Keratinocyte (primary cell): ENCODE results near the gene NRXN2. TPM values are rescaled to one million over a fixed set of nuclear protein-coding genes. Genes with fewer than 3 reads are reported as not detected.
A peak's percentile ranks its signal among the peaks of the same experiment; 100 is the strongest.

Experiments
- DNase-seq: peaks from one replicate; pipeline ENCODE4 v3.0.0-alpha.2; 2011; ENCODE audit warnings: low read depth, missing footprints, low spot score
- FAIRE-seq: peaks from 2 replicates; lab custom pipeline; 2011; peaks lifted over from hg19 to GRCh38; lab: Jason Lieb, UNC
- H2AFZ ChIP-seq: 2 replicates; pipeline ENCODE4 v1.6.0; 2012; ENCODE audit warnings: low read length, control low read depth, inconsistent platforms; ENCODE audit not compliant: control insufficient read depth
- H3K27ac ChIP-seq: 2 replicates; pipeline ENCODE4 v1.5.1; 2011; ENCODE audit warnings: low read length; ENCODE audit not compliant: control insufficient read depth, insufficient read depth
- H3K27me3 ChIP-seq: 3 replicates; pipeline ENCODE4 v1.6.0; 2011; ENCODE audit warnings: low read length; ENCODE audit not compliant: control insufficient read depth, insufficient read depth; ENCODE audit errors: extremely low read depth
- H3K36me3 ChIP-seq, 2 experiments: 2 replicates in 1 of 2; 3 replicates in 1 of 2; pipeline ENCODE4 v1.5.1; 2011; ENCODE audit warnings: low read length in 2 of 2, mild to moderate bottlenecking in 1 of 2; ENCODE audit not compliant: control insufficient read depth in 2 of 2, insufficient read depth in 2 of 2; ENCODE audit errors: extremely low read depth in 1 of 2
- H3K4me1 ChIP-seq: 3 replicates; pipeline ENCODE4 v1.5.1; 2011; ENCODE audit warnings: low read length; ENCODE audit not compliant: control insufficient read depth, insufficient read depth; ENCODE audit errors: extremely low read depth
- H3K4me2 ChIP-seq: 3 replicates; pipeline ENCODE4 v1.6.0; 2011; ENCODE audit warnings: low read depth, low read length; ENCODE audit not compliant: control insufficient read depth, insufficient read depth; ENCODE audit errors: extremely low read depth
- H3K4me3 ChIP-seq, 3 experiments: fragments of 200-600 bp in 1 of 3; sonication (generic) in 1 of 3; 2 replicates in 2 of 3; 3 replicates in 1 of 3; pipeline ENCODE4 v1.5.1; 2011 to 2016; ENCODE audit warnings: low read length in 3 of 3, mild to moderate bottlenecking in 3 of 3, control low read depth in 2 of 3, inconsistent platforms in 1 of 3, low read depth in 1 of 3, mixed read lengths in 1 of 3, mixed run types in 1 of 3, moderate library complexity in 1 of 3; ENCODE audit not compliant: control insufficient read depth in 2 of 3, insufficient read depth in 2 of 3; ENCODE audit errors: extremely low read depth in 1 of 3
- H3K79me2 ChIP-seq: 2 replicates; pipeline ENCODE4 v1.6.0; 2012; ENCODE audit warnings: low read length; ENCODE audit not compliant: control insufficient read depth, insufficient read depth
- H3K9ac ChIP-seq: 3 replicates; pipeline ENCODE4 v1.6.0; 2011; ENCODE audit warnings: low read length; ENCODE audit not compliant: control insufficient read depth, insufficient read depth; ENCODE audit errors: extremely low read depth
- H3K9me1 ChIP-seq: 3 replicates; pipeline ENCODE4 v1.6.0; 2011; ENCODE audit warnings: low read length; ENCODE audit not compliant: control insufficient read depth, insufficient read depth; ENCODE audit errors: extremely low read depth
- H3K9me3 ChIP-seq: 2 replicates; pipeline ENCODE4 v1.5.1; 2012; ENCODE audit warnings: low read depth, low read length; ENCODE audit not compliant: control insufficient read depth
- H4K20me1 ChIP-seq: 3 replicates; pipeline ENCODE4 v1.6.0; 2011; ENCODE audit warnings: low read length; ENCODE audit not compliant: control insufficient read depth, insufficient read depth; ENCODE audit errors: extremely low read depth
- CTCF ChIP-seq, 3 experiments: IDR thresholded peaks in 1 of 3; conservative IDR thresholded peaks in 1 of 3; optimal IDR thresholded peaks in 1 of 3; 2 replicates in 2 of 3; 3 replicates in 1 of 3; pipeline versions ENCODE3 to v1.5.1; 2011; ENCODE audit warnings: low read length in 3 of 3, mild to moderate bottlenecking in 3 of 3, moderate library complexity in 2 of 3, control low read depth in 1 of 3, inconsistent platforms in 1 of 3; ENCODE audit not compliant: insufficient read depth in 2 of 3; ENCODE audit errors: extremely low read depth in 1 of 3
- EZH2 ChIP-seq: IDR thresholded peaks from one replicate; pipeline ENCODE4 v1.6.1; 2012; ENCODE audit warnings: inconsistent platforms, mild to moderate bottlenecking, low read length, moderate library complexity
- dilution Hi-C: fragments of 300-500 bp; cut with MboI; formaldehyde crosslinking; loops from one replicate; pipeline ENCODE4 v1.7.0; 2020; ENCODE audit warnings: low sequenced_read_pairs; ENCODE audit not compliant: extremely low pct_ligation_motif_present
- polyA plus RNA-seq, 5 experiments: library from polyadenylated mRNA; depleted of rRNA in 3 of 5; stranded (reverse) in 3 of 5; stranded (forward) in 1 of 5; unstranded in 1 of 5; fragments of >200 nt; gene quantifications; 1 replicate in 1 of 5; 2 replicates in 3 of 5; 3 replicates in 1 of 5; pipeline versions ENCODE4 v1.2.1 to v1.2.3, GENCODE V29; 2011 to 2012; ENCODE audit warnings: missing spikeins in 2 of 5, low read depth in 1 of 5, low replicate concordance in 1 of 5

Gene NRXN2
- polyA plus RNA-seq, 1 donor (not counting 4 experiments of a cell fraction or from before 2014, with no cell fraction given): not detected

GRCh38 chr11:64649291-64649697 lies 73.7 kb downstream of the NRXN2 start:
- Histone ChIP-seq H3K4me2 (no peak overlapping the region), H3K4me3 (no peak overlapping the region), H3K79me2 (no peaks in the 10 kb centered on the region), H3K9me1 (no peaks in the 10 kb centered on the region), H3K27ac (no peak overlapping the region), H3K9ac (no peak overlapping the region), H3K27me3 (peaks cover 36% of the 10 kb centered on the region), H3K36me3 (no peaks in the 10 kb centered on the region), H3K9me3 (no peaks in the 10 kb centered on the region), H3K4me1 (no peaks in the 10 kb centered on the region), H2AFZ (no peak overlapping the region), H4K20me1 (no peaks in the 10 kb centered on the region)
- TF ChIP-seq CTCF (optimal IDR thresholded peaks at IDR 0.05 in 1 of 3, IDR thresholded peaks at IDR 0.05 in 1 of 3, conservative IDR thresholded peaks at IDR 0.05 in 1 of 3; ENCODE audit: extremely low read depth in 1 of 3, insufficient read depth in 2 of 3, low read length in 3 of 3): peak; percentile 66 to 70 (median 67)
- no peak for TF ChIP-seq EZH2
- FAIRE-seq: no peak
- DNase-seq: no peak
- dilution Hi-C loops: no loop called here

GRCh38 chr11:64648551-64648950 lies 74.4 kb downstream of the NRXN2 start:
- dilution Hi-C loops: no loop called here
- Histone ChIP-seq H3K9me3 (no peaks in the 10 kb centered on the region), H3K27ac (no peak overlapping the region), H2AFZ (no peak overlapping the region), H3K9ac (no peak overlapping the region), H3K9me1 (no peaks in the 10 kb centered on the region), H3K4me2 (no peak overlapping the region), H3K36me3 (no peaks in the 10 kb centered on the region), H3K4me1 (no peaks in the 10 kb centered on the region), H3K4me3 (no peak overlapping the region), H3K27me3 (peaks cover 43% of the 10 kb centered on the region), H3K79me2 (no peaks in the 10 kb centered on the region), H4K20me1 (no peaks in the 10 kb centered on the region)
- DNase-seq (no peak), FAIRE-seq (no peak)
- TF ChIP-seq CTCF (optimal IDR thresholded peaks at IDR 0.05 in 1 of 3, IDR thresholded peaks at IDR 0.05 in 1 of 3, conservative IDR thresholded peaks at IDR 0.05 in 1 of 3; ENCODE audit: extremely low read depth in 1 of 3, insufficient read depth in 2 of 3, low read length in 3 of 3) (no peak), EZH2 (no peak)
